ENCODE results near the gene UBL4B.

The UBL4B gene

DNA sequence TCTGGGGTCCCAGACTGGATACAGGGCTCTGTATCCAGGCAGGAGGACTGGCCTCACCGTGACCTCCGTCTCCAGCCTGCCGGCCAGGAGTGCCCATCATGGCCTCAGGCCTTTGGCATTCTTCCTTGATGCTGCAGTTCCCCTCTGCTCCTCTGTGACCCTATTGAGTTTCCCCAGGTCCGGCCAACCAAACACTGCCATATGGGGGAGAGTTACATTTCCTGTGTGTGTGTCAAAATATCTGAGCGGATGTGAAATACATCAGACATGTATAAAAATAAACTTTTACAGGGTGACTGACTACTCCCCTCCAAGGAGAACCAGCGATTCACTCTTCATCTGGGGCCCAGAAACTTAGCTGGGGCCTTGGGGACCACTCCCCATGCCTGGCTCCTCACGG, 10.2 kb upstream of the UBL4B start:
- Histone ChIP-seq H3K4me1 (ENCODE audit: control insufficient read depth, insufficient read depth, low read length) (peaks cover 6% of the 10 kb centered on the region), H3K27me3 (replicated peaks; ENCODE audit: control insufficient read depth, insufficient read depth, low read length) (peaks cover 28% of the 10 kb centered on the region), H3K36me3 (ENCODE audit: control insufficient read depth, insufficient read depth, low read length, severe bottlenecking) (no peaks in the 10 kb centered on the region), H3K9me3 (ENCODE audit: control insufficient read depth, low read length) (no peaks in the 10 kb centered on the region), H3K4me3 (ENCODE audit: low read length) (no peak overlapping the region), H3K9ac (ENCODE audit: low read length) (no peak overlapping the region)
- peak; percentile 42 for DNase-seq (ENCODE audit: low read depth)

- peak; percentile 85 for DNase-seq (ENCODE audit: low read depth)
- Histone ChIP-seq H3K4me3 (ENCODE audit: low read length) (no peak overlapping the region), H3K9me3 (ENCODE audit: control insufficient read depth, low read length) (no peaks in the 10 kb centered on the region), H3K36me3 (ENCODE audit: control insufficient read depth, insufficient read depth, low read length, severe bottlenecking) (no peaks in the 10 kb centered on the region), H3K4me1 (ENCODE audit: control insufficient read depth, insufficient read depth, low read length) (peaks cover 22% of the 10 kb centered on the region), H3K9ac (ENCODE audit: low read length) (no peak overlapping the region), H3K27me3 (replicated peaks; ENCODE audit: control insufficient read depth, insufficient read depth, low read length) (peaks cover 4% of the 10 kb centered on the region)
Observed at GRCh38 chr1:110106013-110106941, 6.0 kb upstream of the UBL4B start.

DNA sequence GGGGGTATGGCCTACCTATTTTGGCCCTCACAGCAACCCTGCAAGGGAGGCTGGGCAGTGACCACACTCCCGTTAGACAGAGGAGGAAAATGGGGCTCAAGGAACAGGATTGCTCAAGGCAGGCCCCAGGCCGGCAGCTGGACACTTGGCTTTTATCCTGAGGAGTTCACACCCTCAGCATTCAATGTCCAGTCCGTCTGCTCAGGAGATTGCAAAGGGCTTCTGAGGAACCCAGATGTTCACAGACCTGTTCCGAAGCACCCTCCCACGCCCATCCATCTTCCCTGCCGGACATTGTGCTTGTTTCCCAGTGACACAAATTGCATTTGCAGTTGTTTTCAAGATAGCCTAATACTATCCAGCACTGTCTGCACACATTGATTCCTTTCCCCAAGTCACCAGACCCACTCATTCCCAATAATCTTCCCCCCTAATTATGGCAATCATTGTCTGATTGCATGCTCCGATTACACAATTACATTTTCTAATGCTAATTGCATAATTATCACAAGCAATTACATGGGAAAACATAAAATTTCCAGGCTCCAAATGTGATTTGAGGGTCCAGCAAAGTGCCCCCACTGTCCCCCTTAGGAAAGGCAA, 4.3 kb upstream of the UBL4B start:
- Histone ChIP-seq H3K4me1 (ENCODE audit: control insufficient read depth, insufficient read depth, low read length) (peaks cover 16% of the 10 kb centered on the region), H3K27me3 (replicated peaks; ENCODE audit: control insufficient read depth, insufficient read depth, low read length) (peaks cover 12% of the 10 kb centered on the region), H3K4me3 (ENCODE audit: low read length) (no peak overlapping the region), H3K36me3 (ENCODE audit: control insufficient read depth, insufficient read depth, low read length, severe bottlenecking) (no peaks in the 10 kb centered on the region), H3K9me3 (ENCODE audit: control insufficient read depth, low read length) (no peaks in the 10 kb centered on the region), H3K9ac (ENCODE audit: low read length) (no peak overlapping the region)
- DNase-seq (ENCODE audit: low read depth): no peak

DNA sequence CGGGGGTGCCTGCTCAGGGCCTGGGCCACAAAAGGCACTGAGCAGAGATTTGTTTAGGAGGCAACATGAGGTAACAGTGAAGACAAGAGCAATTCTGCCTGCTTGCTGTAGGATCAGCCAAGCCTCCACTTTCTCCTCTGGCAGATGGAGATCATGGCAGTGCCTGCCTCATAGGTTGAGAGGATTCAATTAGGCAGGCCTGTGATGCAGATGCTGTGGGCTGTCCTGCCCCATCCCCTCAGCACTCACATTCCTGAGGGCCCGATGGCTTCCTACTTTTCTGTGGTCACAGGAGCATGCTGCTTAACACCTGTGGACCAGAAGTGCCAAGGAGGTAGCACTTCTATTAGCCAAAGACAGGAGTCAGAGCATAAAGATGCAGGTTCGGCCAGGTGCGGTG, 1.2 kb upstream of the UBL4B start:
- Histone ChIP-seq H3K9ac (ENCODE audit: low read length) (no peak overlapping the region), H3K36me3 (ENCODE audit: control insufficient read depth, insufficient read depth, low read length, severe bottlenecking) (no peaks in the 10 kb centered on the region), H3K4me1 (ENCODE audit: control insufficient read depth, insufficient read depth, low read length) (peaks cover 16% of the 10 kb centered on the region), H3K27me3 (replicated peaks; ENCODE audit: control insufficient read depth, insufficient read depth, low read length) (peaks cover 21% of the 10 kb centered on the region), H3K9me3 (ENCODE audit: control insufficient read depth, low read length) (no peaks in the 10 kb centered on the region), H3K4me3 (ENCODE audit: low read length) (no peak overlapping the region)
- DNase-seq (ENCODE audit: low read depth): no peak

DNA sequence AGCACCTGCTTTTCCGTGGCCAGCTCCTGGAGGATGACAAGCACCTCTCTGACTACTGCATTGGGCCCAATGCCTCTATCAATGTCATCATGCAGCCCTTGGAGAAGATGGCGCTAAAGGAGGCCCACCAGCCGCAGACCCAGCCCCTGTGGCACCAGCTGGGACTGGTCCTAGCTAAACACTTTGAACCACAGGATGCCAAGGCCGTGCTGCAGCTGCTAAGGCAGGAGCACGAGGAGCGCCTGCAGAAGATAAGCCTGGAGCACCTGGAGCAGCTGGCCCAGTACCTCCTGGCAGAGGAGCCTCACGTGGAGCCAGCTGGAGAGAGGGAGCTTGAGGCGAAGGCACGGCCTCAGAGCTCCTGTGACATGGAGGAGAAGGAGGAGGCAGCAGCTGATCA, 413 bp downstream of the UBL4B start:
- Histone ChIP-seq H3K4me1 (ENCODE audit: control insufficient read depth, insufficient read depth, low read length) (peaks cover 11% of the 10 kb centered on the region), H3K9ac (ENCODE audit: low read length) (no peak overlapping the region), H3K27me3 (replicated peaks; ENCODE audit: control insufficient read depth, insufficient read depth, low read length) (peaks cover 21% of the 10 kb centered on the region), H3K36me3 (ENCODE audit: control insufficient read depth, insufficient read depth, low read length, severe bottlenecking) (no peaks in the 10 kb centered on the region), H3K4me3 (ENCODE audit: low read length) (no peak overlapping the region), H3K9me3 (ENCODE audit: control insufficient read depth, low read length) (no peaks in the 10 kb centered on the region)
- no peak for DNase-seq (ENCODE audit: low read depth)

DNA sequence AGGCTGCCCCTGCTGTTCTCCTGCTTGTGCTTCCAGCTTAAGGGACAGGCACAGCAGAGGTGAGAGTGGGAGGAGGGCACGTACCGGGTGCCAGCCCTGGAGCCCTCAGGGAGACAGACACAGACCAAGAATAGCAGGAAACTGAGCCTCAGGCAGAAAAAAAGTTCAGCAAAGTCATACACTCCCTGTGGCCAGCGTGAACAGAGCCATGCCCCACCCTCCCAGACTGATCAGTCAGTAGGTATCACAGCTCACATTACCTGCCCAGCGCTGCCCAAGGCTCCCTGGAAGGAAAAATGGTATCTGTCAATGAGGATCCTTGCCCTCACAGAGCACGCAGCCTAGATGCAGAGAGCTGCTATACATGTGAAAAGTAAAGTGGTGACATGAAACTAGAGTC, 1.3 kb downstream of the UBL4B start:
- Histone ChIP-seq H3K9me3 (ENCODE audit: control insufficient read depth, low read length) (no peaks in the 10 kb centered on the region), H3K4me1 (ENCODE audit: control insufficient read depth, insufficient read depth, low read length) (peaks cover 6% of the 10 kb centered on the region), H3K36me3 (ENCODE audit: control insufficient read depth, insufficient read depth, low read length, severe bottlenecking) (no peaks in the 10 kb centered on the region), H3K9ac (ENCODE audit: low read length) (no peak overlapping the region), H3K4me3 (ENCODE audit: low read length) (no peak overlapping the region), H3K27me3 (replicated peaks; ENCODE audit: control insufficient read depth, insufficient read depth, low read length) (peaks cover 21% of the 10 kb centered on the region)
- no peak for DNase-seq (ENCODE audit: low read depth)

GRCh38 chr1:110114173-110114572, 1.9 kb downstream of the UBL4B start:
- Histone ChIP-seq H3K4me1 (ENCODE audit: control insufficient read depth, insufficient read depth, low read length) (peaks cover 6% of the 10 kb centered on the region), H3K9me3 (ENCODE audit: control insufficient read depth, low read length) (no peaks in the 10 kb centered on the region), H3K4me3 (ENCODE audit: low read length) (no peak overlapping the region)

DNA sequence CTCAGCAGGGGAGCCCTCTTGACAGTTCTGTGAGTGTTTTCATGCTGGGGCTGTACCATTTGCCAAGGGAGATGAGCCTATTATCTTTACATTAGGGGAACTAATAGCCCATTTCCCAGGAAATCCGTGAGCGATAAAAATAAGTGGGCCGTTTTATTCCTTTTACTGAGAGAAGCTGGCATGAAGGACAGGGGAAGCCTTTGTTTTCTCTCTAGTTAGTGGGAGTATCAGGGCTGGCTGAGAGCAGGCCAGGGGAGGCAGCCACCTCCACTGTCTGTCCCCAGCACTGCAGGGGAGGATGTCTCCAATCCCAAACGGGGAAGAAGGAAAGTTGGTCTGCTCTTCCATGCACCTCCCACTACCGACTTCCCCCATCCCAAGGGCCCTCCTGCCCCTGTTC, 2.5 kb downstream of the UBL4B start:
- Histone ChIP-seq H3K9ac (ENCODE audit: low read length) (no peak overlapping the region), H3K27me3 (replicated peaks; ENCODE audit: control insufficient read depth, insufficient read depth, low read length) (peaks cover 25% of the 10 kb centered on the region), H3K9me3 (ENCODE audit: control insufficient read depth, low read length) (no peaks in the 10 kb centered on the region), H3K4me1 (ENCODE audit: control insufficient read depth, insufficient read depth, low read length) (peaks cover 3% of the 10 kb centered on the region), H3K36me3 (ENCODE audit: control insufficient read depth, insufficient read depth, low read length, severe bottlenecking) (no peaks in the 10 kb centered on the region), H3K4me3 (ENCODE audit: low read length) (no peak overlapping the region)
- no peak for DNase-seq (ENCODE audit: low read depth)

More at GRCh38 chr1:110114173-110114572, 1.9 kb downstream of the UBL4B start:
- no peak overlapping the region for H3K9ac ChIP-seq (ENCODE audit: low read length)
- DNase-seq (ENCODE audit: low read depth): no peak
- peaks cover 21% of the 10 kb centered on the region for H3K27me3 ChIP-seq (replicated peaks; ENCODE audit: control insufficient read depth, insufficient read depth, low read length)
- H3K36me3 ChIP-seq (ENCODE audit: control insufficient read depth, insufficient read depth, low read length, severe bottlenecking): no peaks in the 10 kb centered on the region

GRCh38 chr1:110118636-110119396, 6.6 kb downstream of the UBL4B start:
- Histone ChIP-seq H3K9me3 (ENCODE audit: control insufficient read depth, low read length) (peaks cover 5% of the 10 kb centered on the region), H3K9ac (ENCODE audit: low read length) (no peak overlapping the region), H3K27me3 (replicated peaks; ENCODE audit: control insufficient read depth, insufficient read depth, low read length) (peaks cover 11% of the 10 kb centered on the region), H3K36me3 (ENCODE audit: control insufficient read depth, insufficient read depth, low read length, severe bottlenecking) (no peaks in the 10 kb centered on the region), H3K4me3 (ENCODE audit: low read length) (no peak overlapping the region), H3K4me1 (ENCODE audit: control insufficient read depth, insufficient read depth, low read length) (peaks cover 7% of the 10 kb centered on the region)
- DNase-seq (ENCODE audit: low read depth): peak; percentile 33

GRCh38 chr1:110119843-110120242, 7.6 kb downstream of the UBL4B start:
- Histone ChIP-seq H3K9ac (ENCODE audit: low read length) (no peak overlapping the region), H3K9me3 (ENCODE audit: control insufficient read depth, low read length) (peaks cover 6% of the 10 kb centered on the region)

GRCh38 chr1:110120960-110121561, 8.8 kb downstream of the UBL4B start:
- H3K9ac ChIP-seq (ENCODE audit: low read length): no peak overlapping the region
- no peaks in the 10 kb centered on the region for H3K36me3 ChIP-seq (ENCODE audit: control insufficient read depth, insufficient read depth, low read length, severe bottlenecking)
- peaks cover 4% of the 10 kb centered on the region for H3K27me3 ChIP-seq (replicated peaks; ENCODE audit: control insufficient read depth, insufficient read depth, low read length)
- peaks cover 7% of the 10 kb centered on the region for H3K4me1 ChIP-seq (ENCODE audit: control insufficient read depth, insufficient read depth, low read length)
- peaks cover 11% of the 10 kb centered on the region for H3K9me3 ChIP-seq (ENCODE audit: control insufficient read depth, low read length)
- no peak for DNase-seq (ENCODE audit: low read depth)
- no peak overlapping the region for H3K4me3 ChIP-seq (ENCODE audit: low read length)

More at GRCh38 chr1:110119843-110120242, 7.6 kb downstream of the UBL4B start:
- Histone ChIP-seq H3K36me3 (ENCODE audit: control insufficient read depth, insufficient read depth, low read length, severe bottlenecking) (no peaks in the 10 kb centered on the region), H3K4me3 (ENCODE audit: low read length) (no peak overlapping the region), H3K4me1 (ENCODE audit: control insufficient read depth, insufficient read depth, low read length) (peaks cover 7% of the 10 kb centered on the region), H3K27me3 (replicated peaks; ENCODE audit: control insufficient read depth, insufficient read depth, low read length) (peaks cover 4% of the 10 kb centered on the region)
- no peak for DNase-seq (ENCODE audit: low read depth)

All from adipocyte (in vitro differentiated cells).